ENCODE data around the gene HPCAL1. TPM values are rescaled to one million over a fixed set of nuclear protein-coding genes. Genes with fewer than 3 reads are reported as not detected.

HPCAL1 gene
- total RNA-seq, 1 donor from 2014 or later: 3.7 TPM

- peak; percentile 88 for DNase-seq (ENCODE audit: low spot score)
- H2AFZ ChIP-seq (replicated peaks): no peak overlapping the region
- no peaks in the 10 kb centered on the region for H3K79me2 ChIP-seq (ENCODE audit: low read depth)
- no peaks in the 10 kb centered on the region for H4K20me1 ChIP-seq (ENCODE audit: low read depth)
- no peak overlapping the region for H3K27ac Mint-ChIP-seq
- H3K9ac ChIP-seq: no peak overlapping the region
- peaks cover 19% of the 10 kb centered on the region for H3K27me3 ChIP-seq
- TF ChIP-seq EZH2 (IDR thresholded peaks at IDR 0.05) (no peak), CTCF (IDR thresholded peaks at IDR 0.05) (peak; percentile 95), EZH2phosphoT487 (IDR thresholded peaks at IDR 0.05) (no peak)
- H3K4me3 ChIP-seq: no peak overlapping the region
- no peak overlapping the region for H3K27ac ChIP-seq
- no peaks in the 10 kb centered on the region for H3K36me3 ChIP-seq
- H3K27me3 Mint-ChIP-seq (ENCODE audit: insufficient read depth, low read depth): peaks cover 13% of the 10 kb centered on the region
- H3K9me3 ChIP-seq (ENCODE audit: low read depth): no peaks in the 10 kb centered on the region
- H3K4me1 ChIP-seq: no peaks in the 10 kb centered on the region
- peaks cover 19% of the 10 kb centered on the region for H3K4me1 Mint-ChIP-seq
- no peaks in the 10 kb centered on the region for H3F3A ChIP-seq (ENCODE audit: low read depth)
- no peak overlapping the region for H3K4me2 ChIP-seq
- no peak overlapping the region for H3K4me3 Mint-ChIP-seq
- peaks cover 6% of the 10 kb centered on the region for H3K36me3 Mint-ChIP-seq
- H3K9me3 Mint-ChIP-seq: no peaks in the 10 kb centered on the region
These were observed 132.4 kb downstream of the HPCAL1 start for GRCh38 chr2:10434886-10435819.

- peaks cover 19% of the 10 kb centered on the region for H3K27me3 ChIP-seq
- Mint-ChIP-seq H3K9me3 (no peaks in the 10 kb centered on the region), H3K27ac (no peak overlapping the region), H3K4me3 (no peak overlapping the region), H3K27me3 (ENCODE audit: insufficient read depth, low read depth) (peaks cover 13% of the 10 kb centered on the region), H3K4me1 (peaks cover 19% of the 10 kb centered on the region), H3K36me3 (peaks cover 10% of the 10 kb centered on the region)
- DNase-seq (ENCODE audit: low spot score): no peak
- H3K36me3 ChIP-seq: no peaks in the 10 kb centered on the region
- H3K4me2 ChIP-seq: no peak overlapping the region
- no peak overlapping the region for H3K9ac ChIP-seq
- no peak overlapping the region for H3K4me3 ChIP-seq
- H2AFZ ChIP-seq (replicated peaks): no peak overlapping the region
- no peaks in the 10 kb centered on the region for H3K4me1 ChIP-seq
- no peaks in the 10 kb centered on the region for H3K9me3 ChIP-seq (ENCODE audit: low read depth)
- no peaks in the 10 kb centered on the region for H3F3A ChIP-seq (ENCODE audit: low read depth)
- no peaks in the 10 kb centered on the region for H4K20me1 ChIP-seq (ENCODE audit: low read depth)
- H3K79me2 ChIP-seq (ENCODE audit: low read depth): no peaks in the 10 kb centered on the region
- no peak overlapping the region for H3K27ac ChIP-seq
- TF ChIP-seq EZH2 (IDR thresholded peaks at IDR 0.05) (no peak), EZH2phosphoT487 (IDR thresholded peaks at IDR 0.05) (no peak)
These were observed 133.1 kb downstream of the HPCAL1 start for GRCh38 chr2:10435820-10436204.

GRCh38 chr2:10436583-10437110, 133.9 kb downstream of the HPCAL1 start:
- no peak overlapping the region for H3K27ac ChIP-seq
- H3K4me2 ChIP-seq: no peak overlapping the region
- H3K9me3 ChIP-seq (ENCODE audit: low read depth): no peaks in the 10 kb centered on the region
- TF ChIP-seq CTCF (IDR thresholded peaks at IDR 0.05) (no peak), EZH2 (IDR thresholded peaks at IDR 0.05) (no peak)
- Mint-ChIP-seq H3K4me3 (no peak overlapping the region), H3K9me3 (no peaks in the 10 kb centered on the region), H3K27ac (no peak overlapping the region), H3K27me3 (ENCODE audit: insufficient read depth, low read depth) (peaks cover 13% of the 10 kb centered on the region), H3K4me1 (peaks cover 19% of the 10 kb centered on the region), H3K36me3 (peaks cover 14% of the 10 kb centered on the region)
- no peaks in the 10 kb centered on the region for H3F3A ChIP-seq (ENCODE audit: low read depth)
- no peak overlapping the region for H3K9ac ChIP-seq
- H3K79me2 ChIP-seq (ENCODE audit: low read depth): no peaks in the 10 kb centered on the region
- no peak overlapping the region for H3K4me3 ChIP-seq
- H3K4me1 ChIP-seq: no peaks in the 10 kb centered on the region
- DNase-seq (ENCODE audit: low spot score): no peak
- peaks cover 13% of the 10 kb centered on the region for H3K27me3 ChIP-seq
- peaks cover 7% of the 10 kb centered on the region for H3K36me3 ChIP-seq
- H2AFZ ChIP-seq (replicated peaks): no peak overlapping the region
- H4K20me1 ChIP-seq (ENCODE audit: low read depth): peaks cover 4% of the 10 kb centered on the region

- H3K36me3 ChIP-seq: peaks cover 16% of the 10 kb centered on the region
- Mint-ChIP-seq H3K27me3 (ENCODE audit: insufficient read depth, low read depth) (peaks cover 13% of the 10 kb centered on the region), H3K36me3 (peaks cover 22% of the 10 kb centered on the region), H3K4me3 (no peak overlapping the region), H3K4me1 (peaks cover 19% of the 10 kb centered on the region), H3K9me3 (no peaks in the 10 kb centered on the region), H3K27ac (no peak overlapping the region)
- H2AFZ ChIP-seq (replicated peaks): no peak overlapping the region
- no peak overlapping the region for H3K4me3 ChIP-seq
- peaks cover 3% of the 10 kb centered on the region for H3K27me3 ChIP-seq
- no peaks in the 10 kb centered on the region for H3F3A ChIP-seq (ENCODE audit: low read depth)
- TF ChIP-seq EZH2phosphoT487 (IDR thresholded peaks at IDR 0.05) (no peak), EZH2 (IDR thresholded peaks at IDR 0.05) (no peak), CTCF (IDR thresholded peaks at IDR 0.05) (no peak)
- H3K4me1 ChIP-seq: no peaks in the 10 kb centered on the region
- peaks cover 14% of the 10 kb centered on the region for H4K20me1 ChIP-seq (ENCODE audit: low read depth)
- no peak overlapping the region for H3K9ac ChIP-seq
- no peak for DNase-seq (ENCODE audit: low spot score)
- no peaks in the 10 kb centered on the region for H3K79me2 ChIP-seq (ENCODE audit: low read depth)
- H3K9me3 ChIP-seq (ENCODE audit: low read depth): no peaks in the 10 kb centered on the region
- H3K27ac ChIP-seq: no peak overlapping the region
- H3K4me2 ChIP-seq: no peak overlapping the region
These were observed 135.1 kb downstream of the HPCAL1 start for GRCh38 chr2:10437806-10438205.

Measured in neural progenitor cell (in vitro differentiated cells).